Endothelial cell of umbilical vein (primary cell): ENCODE data around the gene CTSH. TPM values are rescaled to one million over a fixed set of nuclear protein-coding genes. Genes with fewer than 3 reads are reported as not detected.

Experiments used
- BruUV-seq: library from RNA; stranded (reverse); fragments of 400-500 nt; replicated peaks from 2 replicates; lab custom pipeline; 2021; lab: Mats Ljungman, UMichigan
- CTCF ChIA-PET: fragments of 300-600, 350-600 bp; sonication (Branson Sonifier 250); formaldehyde crosslinking; loops from one replicate; lab custom pipeline; 2021; ENCODE audit warnings: antibody characterized with exemption, inconsistent platforms; lab: Charles Lee
- POLR2A ChIA-PET: fragments of 300-600, 350-600 bp; sonication (Branson Sonifier 250); formaldehyde crosslinking; loops from one replicate; lab custom pipeline; 2021; ENCODE audit warnings: antibody characterized with exemption, inconsistent platforms; lab: Charles Lee
- DNase-seq: peaks from one replicate; pipeline ENCODE4 v3.0.0-alpha.2; 2011; ENCODE audit warnings: low read depth, low spot score
- FAIRE-seq: peaks from 2 replicates; lab custom pipeline; 2011; peaks lifted over from hg19 to GRCh38; lab: Jason Lieb, UNC
- H2AFZ ChIP-seq: 2 replicates; pipeline ENCODE4 v1.6.0; 2012; ENCODE audit warnings: low read depth, low read length, control low read depth, inconsistent platforms
- H3K27ac ChIP-seq: 2 replicates; pipeline ENCODE4 v1.5.1; 2011; ENCODE audit warnings: low read depth, mild to moderate bottlenecking, control low read depth, low read length, moderate library complexity; ENCODE audit not compliant: insufficient read depth
- H3K27me3 ChIP-seq, 2 experiments: 2 replicates each; pipeline versions ENCODE4 v1.6.0 to v1.6.1; 2011; ENCODE audit warnings: low read length in 2 of 2, mixed read lengths in 1 of 2; ENCODE audit not compliant: control insufficient read depth in 2 of 2, insufficient read depth in 2 of 2
- H3K36me3 ChIP-seq, 2 experiments: 2 replicates in 1 of 2; 3 replicates in 1 of 2; pipeline ENCODE4 v1.5.1; 2011; ENCODE audit warnings: low read length in 2 of 2, mild to moderate bottlenecking in 1 of 2, moderate library complexity in 1 of 2; ENCODE audit not compliant: control insufficient read depth in 2 of 2, insufficient read depth in 2 of 2; ENCODE audit errors: extremely low read depth in 1 of 2
- H3K4me1 ChIP-seq: 3 replicates; pipeline ENCODE4 v1.5.1; 2011; ENCODE audit warnings: mild to moderate bottlenecking, low read length; ENCODE audit not compliant: control insufficient read depth, insufficient read depth; ENCODE audit errors: extremely low read depth
- H3K4me2 ChIP-seq: 2 replicates; pipeline ENCODE4 v1.6.1; 2011; ENCODE audit warnings: low read length, control low read depth, mixed read lengths; ENCODE audit not compliant: insufficient read depth
- H3K4me3 ChIP-seq, 3 experiments: fragments of 200-600 bp in 1 of 3; sonication (generic), shearing (Covaris generic) in 1 of 3; replicated peaks in 1 of 3; 2 replicates each; pipeline ENCODE4 v1.5.1; 2011 to 2016; ENCODE audit warnings: control low read depth in 3 of 3, low read length in 3 of 3, mild to moderate bottlenecking in 2 of 3, inconsistent platforms in 1 of 3, low read depth in 1 of 3, moderate library complexity in 1 of 3; ENCODE audit not compliant: insufficient read depth in 1 of 3
- H3K79me2 ChIP-seq: 2 replicates; pipeline ENCODE4 v1.6.0; 2012; ENCODE audit warnings: low read length, inconsistent platforms; ENCODE audit not compliant: control insufficient read depth, insufficient read depth
- H3K9ac ChIP-seq: replicated peaks from 2 replicates; pipeline ENCODE3; 2011; ENCODE audit warnings: low read length, control low read depth; ENCODE audit not compliant: insufficient read depth; ENCODE audit errors: extremely low read depth
- H3K9me1 ChIP-seq: replicated peaks from 3 replicates; pipeline ENCODE4 v1.6.0; 2011; ENCODE audit warnings: mild to moderate bottlenecking, low read length; ENCODE audit not compliant: control insufficient read depth, insufficient read depth; ENCODE audit errors: extremely low read depth
- H3K9me3 ChIP-seq: replicated peaks from 2 replicates; pipeline ENCODE4 v1.5.1; 2012; ENCODE audit warnings: low read length, inconsistent platforms; ENCODE audit not compliant: control insufficient read depth, insufficient read depth
- H4K20me1 ChIP-seq: replicated peaks from 2 replicates; pipeline ENCODE3; 2011; ENCODE audit warnings: mild to moderate bottlenecking, low read length; ENCODE audit not compliant: control insufficient read depth, insufficient read depth; ENCODE audit errors: extremely low read depth
- EZH2 ChIP-seq: IDR thresholded peaks from 2 replicates; pipeline ENCODE4 v1.6.1; 2012; ENCODE audit warnings: borderline replicate concordance, low read depth, mild to moderate bottlenecking, moderate library complexity, low read length, inconsistent platforms; ENCODE audit not compliant: severe bottlenecking
- FOS ChIP-seq: IDR thresholded peaks from 2 replicates; pipeline ENCODE4 v1.6.1; 2011; ENCODE audit warnings: mild to moderate bottlenecking, low read length, moderate library complexity, borderline replicate concordance; ENCODE audit not compliant: insufficient read depth
- GATA2 ChIP-seq: IDR thresholded peaks from 2 replicates; pipeline ENCODE4 v1.7.0; 2011; ENCODE audit warnings: low read depth, mild to moderate bottlenecking, moderate library complexity, mixed read lengths, low read length; ENCODE audit not compliant: insufficient read length, insufficient read depth
- JUN ChIP-seq: IDR thresholded peaks from 2 replicates; pipeline ENCODE4 v1.6.1; 2011; ENCODE audit warnings: borderline replicate concordance, low read depth; ENCODE audit not compliant: insufficient read length, insufficient read depth
- POLR2A ChIP-seq: IDR thresholded peaks from 2 replicates; pipeline ENCODE4 v1.6.1; 2012; ENCODE audit warnings: low read depth, mild to moderate bottlenecking, control low read depth, low read length
- dilution Hi-C: fragments of 300-500 bp; cut with MboI; formaldehyde crosslinking; loops from one replicate; pipeline ENCODE4 v1.15.0; 2019; ENCODE audit warnings: low sequenced_read_pairs; ENCODE audit not compliant: extremely low pct_ligation_motif_present
- intact Hi-C: fragments of 100-400 bp; cut with micrococcal nuclease; formaldehyde crosslinking; loops from one replicate; pipeline ENCODE4 v1.10.0; 2022
- polyA plus RNA-seq, 4 experiments: library from polyadenylated mRNA; depleted of rRNA in 3 of 4; stranded (reverse) in 3 of 4; unstranded in 1 of 4; fragments of >200 nt; gene quantifications; 2 replicates each; pipeline versions ENCODE4 v1.2.1 to v1.2.3, GENCODE V29; 2011 to 2012; ENCODE audit warnings: missing spikeins in 1 of 4
- total RNA-seq: library from RNA; stranded (reverse); gene quantifications from 2 replicates; pipeline ENCODE4 v1.2.3, GENCODE V29; 2021
- TF ChIP-seq, protein P1 (sequence below): IDR thresholded peaks from 2 replicates; pipeline ENCODE4 v1.6.1; 2011; ENCODE audit not compliant: insufficient read depth, insufficient read length
- TF ChIP-seq, protein P2 (sequence below), 2 donors: IDR thresholded peaks; 1 replicate in 1 of 2; 2 replicates in 1 of 2; pipeline ENCODE4 v1.5.1; 2011; ENCODE audit warnings: low read length in 2 of 2, mild to moderate bottlenecking in 2 of 2, moderate library complexity in 2 of 2, control low read depth in 1 of 2, inconsistent platforms in 1 of 2, low read depth in 1 of 2; ENCODE audit not compliant: insufficient read depth in 1 of 2; ENCODE audit errors: extremely low read depth in 1 of 2

Gene CTSH
- total and polyA plus RNA-seq, 2 donors (not counting 3 experiments of a cell fraction or from before 2014, with no cell fraction given) = 7.0 to 7.4 TPM

DNA sequence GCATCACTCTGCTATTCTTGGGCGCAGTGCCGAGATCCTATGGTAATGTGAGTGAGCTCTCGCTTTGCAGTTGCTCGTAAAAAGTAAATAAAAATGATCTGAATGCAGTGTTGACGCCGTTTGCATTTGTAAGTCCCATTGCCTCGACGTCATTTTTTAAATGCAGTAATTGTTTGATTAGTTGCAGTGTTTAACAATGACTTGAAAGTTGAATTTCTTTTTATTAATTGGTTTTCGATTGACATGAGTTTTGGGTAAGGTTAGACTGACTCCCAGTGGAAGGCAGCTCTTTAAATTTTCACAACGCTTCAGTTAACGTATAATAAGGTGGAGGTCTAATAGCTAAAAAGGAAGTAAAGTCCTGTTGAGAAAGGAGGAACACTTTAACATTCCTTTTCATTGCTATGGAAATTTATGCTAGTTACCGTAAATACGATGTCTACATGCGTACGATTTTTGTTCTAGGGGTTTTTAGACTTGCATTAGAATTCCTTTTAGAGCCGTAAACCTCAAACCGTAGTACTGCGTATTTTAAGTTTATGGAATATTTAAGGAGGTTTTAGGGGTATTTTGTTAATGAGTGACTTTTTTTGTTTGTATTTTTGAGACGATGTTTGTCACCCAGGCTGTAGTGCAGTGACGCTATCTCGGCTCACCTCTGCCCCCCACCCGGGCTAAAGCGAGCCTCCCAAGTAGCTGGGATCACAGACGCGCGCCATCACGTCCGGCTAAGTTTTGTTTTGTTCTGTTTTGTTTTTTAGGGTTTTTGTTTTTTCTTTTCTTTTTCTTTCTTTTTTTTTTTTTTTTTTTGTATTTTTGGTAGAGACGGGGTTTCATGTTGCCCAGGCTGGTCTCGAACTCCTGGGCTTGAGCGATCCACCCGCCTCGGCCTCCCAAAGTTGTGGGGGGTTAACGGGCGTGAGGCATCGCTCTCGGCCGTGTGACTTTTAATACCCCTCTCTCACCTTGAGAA is 70.8 kb downstream of the CTSH start:
- CTCF ChIA-PET = interaction anchor here (0.8 to 2.6 kb wide), 15 partner anchors 8 to 311 kb away, joined by 3 to 24 read pairs (median 3); partner anchors contain the start of gene CHRNA5
- peaks cover 62% of the 10 kb centered on the region for H3K79me2 ChIP-seq
- no peaks in the 10 kb centered on the region for H3K9me3 ChIP-seq
- H3K9me1 ChIP-seq = no peaks in the 10 kb centered on the region
- no peaks in the 10 kb centered on the region for H3K27me3 ChIP-seq
- H2AFZ ChIP-seq = no peak overlapping the region
- peak overlapping the region; percentile 95 for H3K4me2 ChIP-seq
- no peaks in the 10 kb centered on the region for H3K36me3 ChIP-seq
- no peak for DNase-seq
- H3K4me3 ChIP-seq = peak overlapping the region; percentile 83 to 97 (median 91)
- FAIRE-seq = no peak
- TF ChIP-seq, protein P1, sequence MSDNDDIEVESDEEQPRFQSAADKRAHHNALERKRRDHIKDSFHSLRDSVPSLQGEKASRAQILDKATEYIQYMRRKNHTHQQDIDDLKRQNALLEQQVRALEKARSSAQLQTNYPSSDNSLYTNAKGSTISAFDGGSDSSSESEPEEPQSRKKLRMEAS = no peak
- TF ChIP-seq, protein P2, sequence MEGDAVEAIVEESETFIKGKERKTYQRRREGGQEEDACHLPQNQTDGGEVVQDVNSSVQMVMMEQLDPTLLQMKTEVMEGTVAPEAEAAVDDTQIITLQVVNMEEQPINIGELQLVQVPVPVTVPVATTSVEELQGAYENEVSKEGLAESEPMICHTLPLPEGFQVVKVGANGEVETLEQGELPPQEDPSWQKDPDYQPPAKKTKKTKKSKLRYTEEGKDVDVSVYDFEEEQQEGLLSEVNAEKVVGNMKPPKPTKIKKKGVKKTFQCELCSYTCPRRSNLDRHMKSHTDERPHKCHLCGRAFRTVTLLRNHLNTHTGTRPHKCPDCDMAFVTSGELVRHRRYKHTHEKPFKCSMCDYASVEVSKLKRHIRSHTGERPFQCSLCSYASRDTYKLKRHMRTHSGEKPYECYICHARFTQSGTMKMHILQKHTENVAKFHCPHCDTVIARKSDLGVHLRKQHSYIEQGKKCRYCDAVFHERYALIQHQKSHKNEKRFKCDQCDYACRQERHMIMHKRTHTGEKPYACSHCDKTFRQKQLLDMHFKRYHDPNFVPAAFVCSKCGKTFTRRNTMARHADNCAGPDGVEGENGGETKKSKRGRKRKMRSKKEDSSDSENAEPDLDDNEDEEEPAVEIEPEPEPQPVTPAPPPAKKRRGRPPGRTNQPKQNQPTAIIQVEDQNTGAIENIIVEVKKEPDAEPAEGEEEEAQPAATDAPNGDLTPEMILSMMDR (IDR thresholded peaks at IDR 0.05; ENCODE audit: extremely low read depth in 1 of 2, insufficient read depth in 1 of 2, low read depth in 1 of 2, low read length in 2 of 2) = no peak
- TF ChIP-seq EZH2 = no peak
- TF ChIP-seq FOS = no peak
- TF ChIP-seq JUN = no peak
- TF ChIP-seq GATA2 = no peak
- no peak for TF ChIP-seq POLR2A
- POLR2A ChIA-PET = interaction anchor here (0.7 to 1.8 kb wide), 5 partner anchors 14 to 130 kb away, joined by 3 to 14 read pairs (median 3); partner anchors contain the start of gene ADAMTS7
- peak overlapping the region; percentile 98 for H3K27ac ChIP-seq
- dilution Hi-C loops = no loop called here
- BruUV-seq = TSS peak; percentile 40
- H3K4me1 ChIP-seq = peaks cover 22% of the 10 kb centered on the region
- H4K20me1 ChIP-seq = peaks cover 25% of the 10 kb centered on the region
- H3K9ac ChIP-seq = peak overlapping the region; percentile 97
- intact Hi-C loops = loop anchor here (1.0 to 2.0 kb wide), 3 partner anchors 14 to 117 kb away; partner anchors contain the start of gene ADAMTS7
